OCI-LY1 (cell line): ENCODE measurements around the gene KLHL29.

Experiments
- CTCF ChIP-seq: fragments of 200-600 bp; sonication (generic), shearing (Covaris generic); IDR thresholded peaks from 2 replicates; pipeline ENCODE4 v1.5.1; 2017; ENCODE audit warnings: mild to moderate bottlenecking, antibody characterized with exemption, low read length, moderate library complexity, mixed read lengths
- EZH2 ChIP-seq: fragments of 200-600 bp; sonication (generic), shearing (Covaris generic); IDR thresholded peaks from 2 replicates; pipeline ENCODE4 v1.8.0; 2017; ENCODE audit warnings: borderline replicate concordance, mixed run types, mild to moderate bottlenecking, antibody characterized with exemption, low read length, moderate library complexity, mixed read lengths

GRCh38 chr2:23571085-23571484 lies 186.1 kb downstream of the KLHL29 start:
- TF ChIP-seq CTCF (no peak), EZH2 (no peak)
